Muscle layer of duodenum (tissue), 2 donors: Measurements from ENCODE around the gene SKAP2.

Experiments used
- H3K27ac ChIP-seq: one replicate; pipeline ENCODE4 v1.7.0; 2013; ENCODE audit warnings: mild to moderate bottlenecking, low read length
- H3K27me3 ChIP-seq: one replicate; pipeline ENCODE4 v1.7.0; 2013; ENCODE audit warnings: low read depth, mild to moderate bottlenecking, control low read depth, low read length
- H3K36me3 ChIP-seq, 2 donors: one replicate each; pipeline ENCODE4 v1.7.0; 2013; ENCODE audit warnings: low read length in 2 of 2, control low read depth in 1 of 2, mild to moderate bottlenecking in 1 of 2; ENCODE audit not compliant: insufficient read depth in 2 of 2, control insufficient read depth in 1 of 2
- H3K4me1 ChIP-seq, 2 donors: one replicate each; pipeline ENCODE4 v1.7.0; 2013; ENCODE audit warnings: low read length in 2 of 2, mild to moderate bottlenecking in 2 of 2, control low read depth in 1 of 2, moderate library complexity in 1 of 2; ENCODE audit not compliant: insufficient read depth in 2 of 2, control insufficient read depth in 1 of 2
- H3K4me3 ChIP-seq, 2 donors: one replicate each; pipeline ENCODE4 v1.7.0; 2013; ENCODE audit warnings: low read length in 2 of 2, low read depth in 1 of 2, mild to moderate bottlenecking in 1 of 2
- H3K9me3 ChIP-seq, 2 donors: one replicate each; pipeline ENCODE4 v1.7.0; 2013; ENCODE audit warnings: low read length in 2 of 2, control low read depth in 1 of 2, mild to moderate bottlenecking in 1 of 2; ENCODE audit not compliant: control insufficient read depth in 1 of 2
- donor health status: healthy.

The SKAP2 gene

GRCh38 chr7:26705567-26705966 is 158.8 kb downstream of the SKAP2 start:
- peaks cover 5 to 26% of the 10 kb centered on the region in 2 donors for H3K4me1 ChIP-seq
- H3K27ac ChIP-seq = no peak overlapping the region
- H3K9me3 ChIP-seq = no peaks in the 10 kb centered on the region
- no peak overlapping the region for H3K4me3 ChIP-seq
- H3K27me3 ChIP-seq = no peaks in the 10 kb centered on the region
- no peaks in the 10 kb centered on the region for H3K36me3 ChIP-seq

GRCh38 chr7:26704786-26705185 is 159.6 kb downstream of the SKAP2 start:
- Histone ChIP-seq H3K4me1 (peaks cover 5 to 26% of the 10 kb centered on the region in 2 donors), H3K27ac (no peak overlapping the region), H3K4me3 (no peak overlapping the region), H3K9me3 (no peaks in the 10 kb centered on the region), H3K27me3 (no peaks in the 10 kb centered on the region), H3K36me3 (no peaks in the 10 kb centered on the region)

- Histone ChIP-seq H3K27me3 (no peaks in the 10 kb centered on the region), H3K9me3 (no peaks in the 10 kb centered on the region), H3K36me3 (no peaks in the 10 kb centered on the region), H3K4me1 (peaks cover 5 to 26% of the 10 kb centered on the region in 2 donors), H3K4me3 (no peak overlapping the region), H3K27ac (no peak overlapping the region)
These were observed 160.4 kb downstream of the SKAP2 start for GRCh38 chr7:26704036-26704435.

- no peaks in the 10 kb centered on the region for H3K9me3 ChIP-seq
- no peaks in the 10 kb centered on the region for H3K36me3 ChIP-seq
- peaks cover 5 to 19% of the 10 kb centered on the region in 2 donors for H3K4me1 ChIP-seq
- H3K27me3 ChIP-seq = no peaks in the 10 kb centered on the region
- H3K27ac ChIP-seq = no peak overlapping the region
- H3K4me3 ChIP-seq = no peak overlapping the region
These were observed 163.5 kb downstream of the SKAP2 start for GRCh38 chr7:26700893-26701292.

- Histone ChIP-seq H3K4me3 (no peak overlapping the region), H3K27me3 (no peaks in the 10 kb centered on the region), H3K9me3 (no peaks in the 10 kb centered on the region), H3K4me1 (peaks cover 2 to 14% of the 10 kb centered on the region in 2 donors), H3K36me3 (no peaks in the 10 kb centered on the region), H3K27ac (no peak overlapping the region)
These were observed 164.0 kb downstream of the SKAP2 start for GRCh38 chr7:26700386-26700785.

GRCh38 chr7:26699766-26700165 is 164.6 kb downstream of the SKAP2 start:
- Histone ChIP-seq H3K4me3 (no peak overlapping the region), H3K9me3 (no peaks in the 10 kb centered on the region), H3K27me3 (no peaks in the 10 kb centered on the region), H3K4me1 (peaks cover 0 to 8% of the 10 kb centered on the region in 2 donors), H3K36me3 (no peaks in the 10 kb centered on the region), H3K27ac (no peak overlapping the region)

GRCh38 chr7:26698806-26699205 is 165.6 kb downstream of the SKAP2 start:
- no peaks in the 10 kb centered on the region for H3K9me3 ChIP-seq
- H3K27me3 ChIP-seq = no peaks in the 10 kb centered on the region
- no peak overlapping the region for H3K27ac ChIP-seq
- no peaks in the 10 kb centered on the region for H3K36me3 ChIP-seq
- H3K4me1 ChIP-seq = no peaks in the 10 kb centered on the region
- no peak overlapping the region for H3K4me3 ChIP-seq

GRCh38 chr7:26698194-26698593 is 166.2 kb downstream of the SKAP2 start:
- H3K27me3 ChIP-seq = no peaks in the 10 kb centered on the region
- H3K27ac ChIP-seq = no peak overlapping the region
- no peak overlapping the region for H3K4me3 ChIP-seq
- no peaks in the 10 kb centered on the region for H3K36me3 ChIP-seq
- no peaks in the 10 kb centered on the region for H3K9me3 ChIP-seq
- H3K4me1 ChIP-seq = no peaks in the 10 kb centered on the region

- no peaks in the 10 kb centered on the region for H3K36me3 ChIP-seq
- no peaks in the 10 kb centered on the region for H3K9me3 ChIP-seq
- H3K4me1 ChIP-seq = no peaks in the 10 kb centered on the region
- H3K4me3 ChIP-seq = no peak overlapping the region
- no peaks in the 10 kb centered on the region for H3K27me3 ChIP-seq
- no peak overlapping the region for H3K27ac ChIP-seq
These were observed 167.4 kb downstream of the SKAP2 start for GRCh38 chr7:26696978-26697377.

GRCh38 chr7:26696161-26696560 is 168.2 kb downstream of the SKAP2 start:
- H3K9me3 ChIP-seq = no peaks in the 10 kb centered on the region
- H3K4me3 ChIP-seq = no peak overlapping the region
- no peaks in the 10 kb centered on the region for H3K27me3 ChIP-seq
- H3K4me1 ChIP-seq = no peaks in the 10 kb centered on the region
- no peaks in the 10 kb centered on the region for H3K36me3 ChIP-seq
- H3K27ac ChIP-seq = no peak overlapping the region

GRCh38 chr7:26694713-26695112 is 169.7 kb downstream of the SKAP2 start:
- peaks cover 5 to 7% of the 10 kb centered on the region in 2 donors for H3K4me1 ChIP-seq
- no peaks in the 10 kb centered on the region for H3K36me3 ChIP-seq
- H3K27ac ChIP-seq = no peak overlapping the region
- H3K9me3 ChIP-seq = no peaks in the 10 kb centered on the region
- no peak overlapping the region for H3K4me3 ChIP-seq
- H3K27me3 ChIP-seq = no peaks in the 10 kb centered on the region

- peaks cover 10 to 11% of the 10 kb centered on the region in 2 donors for H3K4me1 ChIP-seq
- H3K27me3 ChIP-seq = no peaks in the 10 kb centered on the region
- no peaks in the 10 kb centered on the region for H3K36me3 ChIP-seq
- no peak overlapping the region for H3K4me3 ChIP-seq
- no peak overlapping the region for H3K27ac ChIP-seq
- H3K9me3 ChIP-seq = no peaks in the 10 kb centered on the region
These were observed 170.2 kb downstream of the SKAP2 start for GRCh38 chr7:26694141-26694540.
